HepG2 (cell line): ENCODE data around the gene SYCP2L. TPM values are rescaled to one million over a fixed set of nuclear protein-coding genes. Genes with fewer than 3 reads are reported as not detected.

Experiments
- ATM ChIP-seq: fragments of 450-650 bp; IDR thresholded peaks from 2 replicates; pipeline ENCODE4 v1.7.1; 2017; ENCODE audit warnings: mild to moderate bottlenecking, borderline replicate concordance
- BRCA1 ChIP-seq: sonication (generic); formaldehyde crosslinking; IDR thresholded peaks from 2 replicates; pipeline ENCODE4 v1.4.0; 2020; ENCODE audit warnings: missing genetic modification reagents
- CCDC6 ChIP-seq: sonication (generic); formaldehyde crosslinking; IDR thresholded peaks from 2 replicates; pipeline ENCODE4 v1.8.1; 2022; ENCODE audit warnings: mild to moderate bottlenecking, missing genetic modification reagents, moderate library complexity
- ESRRA ChIP-seq: sonication (generic); formaldehyde crosslinking; IDR thresholded peaks from 2 replicates; pipeline ENCODE4 v1.5.1; 2020; ENCODE audit warnings: mild to moderate bottlenecking, low read depth, missing genetic modification reagents
- FOSL2 ChIP-seq: sonication (generic); formaldehyde crosslinking; IDR thresholded peaks from 2 replicates; pipeline ENCODE4 v1.4.0; 2020; ENCODE audit warnings: missing genetic modification reagents
- HNF1A ChIP-seq, 2 experiments: sonication (generic) in 1 of 2; formaldehyde crosslinking in 1 of 2; IDR thresholded peaks; 2 replicates each; pipeline versions ENCODE4 v1.4.0 to v1.6.1; 2016 to 2020; ENCODE audit warnings: borderline replicate concordance in 1 of 2, low read depth in 1 of 2, mild to moderate bottlenecking in 1 of 2, missing genetic modification reagents in 1 of 2
- KLF16 ChIP-seq, 2 experiments: sonication (generic) in 1 of 2; formaldehyde crosslinking in 1 of 2; IDR thresholded peaks; 2 replicates each; pipeline versions ENCODE4 v1.6.1 to v1.8.0; 2016 to 2023; ENCODE audit warnings: missing genetic modification reagents in 2 of 2, missing compliant biosample characterization in 1 of 2
- MAFG ChIP-seq: sonication (generic); formaldehyde crosslinking; IDR thresholded peaks from 2 replicates; pipeline ENCODE4 v1.5.1; 2020; ENCODE audit warnings: mild to moderate bottlenecking, missing genetic modification reagents
- NBN ChIP-seq: fragments of 450-650 bp; conservative IDR thresholded peaks from 2 replicates; pipeline ENCODE4 v1.6.1; 2017
- NFE2L2 ChIP-seq: fragments of 150-350 bp; IDR thresholded peaks from 2 replicates; pipeline ENCODE4 v1.6.1; 2014; ENCODE audit warnings: low read length
- SKI ChIP-seq: fragments of 450-650 bp; IDR thresholded peaks from one replicate; pipeline ENCODE4 v1.6.1; 2018; ENCODE audit warnings: mild to moderate bottlenecking; ENCODE audit not compliant: partially characterized antibody
- TBL1XR1 ChIP-seq: fragments of 150-350 bp; IDR thresholded peaks from 2 replicates; pipeline ENCODE4 v1.6.1; 2014; ENCODE audit warnings: borderline replicate concordance, low read length; ENCODE audit not compliant: partially characterized antibody
- ZNF232 ChIP-seq: sonication (generic); formaldehyde crosslinking; IDR thresholded peaks from 2 replicates; pipeline ENCODE4 v1.4.0; 2020; ENCODE audit warnings: missing genetic modification reagents, borderline replicate concordance
- ZNF530 ChIP-seq: sonication (generic); formaldehyde crosslinking; IDR thresholded peaks from 2 replicates; pipeline ENCODE4 v1.5.0; 2020; ENCODE audit warnings: low read depth, mild to moderate bottlenecking, missing genetic modification reagents
- ZNF646 ChIP-seq: sonication (generic); formaldehyde crosslinking; IDR thresholded peaks from 2 replicates; pipeline ENCODE4 v1.9.0; 2021; ENCODE audit warnings: mild to moderate bottlenecking, missing genetic modification reagents
- polyA plus RNA-seq, 8 experiments: library from polyadenylated mRNA; depleted of rRNA in 3 of 8; stranded (reverse) in 7 of 8; unstranded in 1 of 8; fragments of >200 nt; fragmentation: Illumina TruSeq in 4 of 8; extraction: Trizol in 4 of 8; gene quantifications; 2 replicates each; pipeline versions ENCODE4 v1.2.1 to v1.2.3, GENCODE V29; 2011 to 2016; ENCODE audit warnings: low read depth in 4 of 8, missing spikeins in 1 of 8, mixed read lengths in 1 of 8; ENCODE audit not compliant: insufficient read depth in 1 of 8
- total RNA-seq, 5 experiments: library from RNA; depleted of rRNA; stranded (reverse); fragments of >200 nt; fragmentation: Illumina TruSeq; extraction: Trizol; gene quantifications; 2 replicates each; pipeline ENCODE4 v1.2.3, GENCODE V29; 2016; ENCODE audit warnings: low read depth in 1 of 5
- TF ChIP-seq, protein P1 (sequence below): sonication (generic); IDR thresholded peaks from 2 replicates; pipeline ENCODE4 v1.6.1; 2016; ENCODE audit warnings: low read depth, borderline replicate concordance

The SYCP2L gene
- total and polyA plus RNA-seq, 2 of the 13 experiments (the other 11 are each of a cell fraction or from before 2014, with no cell fraction given): 0.22 to 0.54 TPM

DNA sequence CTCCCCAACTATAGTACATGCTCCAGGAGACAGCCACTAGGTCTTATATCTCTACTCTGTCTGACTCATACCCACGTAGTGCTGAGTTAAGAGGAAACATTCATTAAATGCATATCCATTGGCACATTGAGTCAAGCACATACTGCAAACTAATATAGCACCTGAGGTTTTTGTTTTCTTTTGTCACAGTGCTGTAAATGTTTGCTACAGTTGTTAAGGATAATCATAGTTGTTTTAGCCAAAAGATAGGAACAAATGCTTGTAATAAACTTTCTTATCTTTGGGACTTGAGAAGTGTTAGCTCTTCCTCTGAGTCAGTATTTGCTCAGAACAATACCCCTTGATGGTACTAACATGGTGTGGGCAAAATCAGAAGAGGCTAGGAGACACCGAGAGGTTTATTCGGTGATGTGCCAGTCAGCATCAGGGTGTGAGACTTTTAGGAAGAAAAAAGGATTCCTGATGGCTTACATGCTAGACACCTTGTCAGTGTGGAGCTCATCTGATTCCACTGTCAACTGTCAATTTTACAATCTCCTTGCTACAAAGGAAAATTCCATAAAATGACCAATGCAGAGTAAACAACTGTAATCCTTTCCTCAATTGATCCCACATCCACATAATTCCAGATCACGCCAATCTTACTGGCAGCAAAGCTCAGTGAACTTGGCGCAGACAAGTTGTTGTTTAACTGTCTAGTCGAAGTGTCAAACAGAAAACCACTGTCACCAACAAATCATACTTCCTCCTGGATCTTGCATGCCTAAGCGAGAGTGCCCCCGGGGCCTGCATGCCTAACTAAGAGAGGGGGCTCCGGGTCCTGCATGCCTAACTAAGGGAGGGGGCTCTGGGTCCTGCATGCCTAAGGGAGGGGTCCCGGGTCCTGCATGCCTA lies 121.1 kb downstream of the SYCP2L start (continued):
- TF ChIP-seq HNF1A (IDR thresholded peaks at IDR 0.05; ENCODE audit: low read depth) (peak; percentile 18), HNF1A (CRISPR knock-in tag; IDR thresholded peaks at IDR 0.05; ENCODE audit: borderline replicate concordance) (peak; percentile 66; the same call in 1 of the 2 replicates), CCDC6 (no peak), NFE2L2 (no peak), SKI (peak; percentile 45), ATM (no peak), ZNF530 (CRISPR knock-in tag) (no peak), TBL1XR1 (no peak), ZNF646 (CRISPR knock-in tag) (peak; percentile 41; the same call in 1 of the 2 replicates), ESRRA (CRISPR knock-in tag) (0 out of 2 replicates have a peak, but pooled peaks have one; percentile 24), ZNF232 (CRISPR knock-in tag) (peak; percentile 87), FOSL2 (CRISPR knock-in tag) (peak; percentile 77), NBN (no peak), MAFG (no peak), BRCA1 (CRISPR knock-in tag) (no peak; the same call in 1 of the 2 replicates), KLF16 (CRISPR knock-in tag; IDR thresholded peaks at IDR 0.05) (peak in 1 of 2 experiments; percentile 47; a peak in 1 of 4 replicates)
- TF ChIP-seq, protein P1, sequence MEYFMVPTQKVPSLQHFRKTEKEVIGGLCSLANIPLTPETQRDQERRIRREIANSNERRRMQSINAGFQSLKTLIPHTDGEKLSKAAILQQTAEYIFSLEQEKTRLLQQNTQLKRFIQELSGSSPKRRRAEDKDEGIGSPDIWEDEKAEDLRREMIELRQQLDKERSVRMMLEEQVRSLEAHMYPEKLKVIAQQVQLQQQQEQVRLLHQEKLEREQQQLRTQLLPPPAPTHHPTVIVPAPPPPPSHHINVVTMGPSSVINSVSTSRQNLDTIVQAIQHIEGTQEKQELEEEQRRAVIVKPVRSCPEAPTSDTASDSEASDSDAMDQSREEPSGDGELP: peak; percentile 9; the same call in 1 of the 2 replicates
